ENCODE results near the gene UBE2G2.

UBE2G2 gene

DNA sequence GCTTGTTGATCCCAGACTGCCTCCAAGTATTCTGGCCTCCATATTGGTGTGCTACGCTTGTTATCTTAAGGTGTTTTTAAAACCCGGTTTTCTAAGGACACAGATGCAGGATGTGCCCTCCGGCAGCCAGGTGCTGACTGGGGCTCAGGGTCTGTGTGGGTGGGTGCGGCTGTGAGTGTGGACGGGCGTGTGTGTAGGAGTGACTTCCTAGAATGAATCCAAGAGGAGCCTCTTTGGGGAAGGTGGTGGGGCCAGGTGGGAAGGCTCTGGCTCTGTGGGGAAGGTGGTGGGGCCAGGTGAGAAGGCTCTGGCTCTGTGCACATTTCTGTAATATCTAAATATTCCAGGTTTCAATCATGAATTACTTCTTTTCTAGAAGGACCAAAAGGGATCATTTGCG, 77.4 kb downstream of the UBE2G2 start:
- no peak for TF ChIP-seq SIN3A (IDR thresholded peaks at IDR 0.05; ENCODE audit: borderline replicate concordance, insufficient read depth, low read length)
- TF ChIP-seq, protein P1, sequence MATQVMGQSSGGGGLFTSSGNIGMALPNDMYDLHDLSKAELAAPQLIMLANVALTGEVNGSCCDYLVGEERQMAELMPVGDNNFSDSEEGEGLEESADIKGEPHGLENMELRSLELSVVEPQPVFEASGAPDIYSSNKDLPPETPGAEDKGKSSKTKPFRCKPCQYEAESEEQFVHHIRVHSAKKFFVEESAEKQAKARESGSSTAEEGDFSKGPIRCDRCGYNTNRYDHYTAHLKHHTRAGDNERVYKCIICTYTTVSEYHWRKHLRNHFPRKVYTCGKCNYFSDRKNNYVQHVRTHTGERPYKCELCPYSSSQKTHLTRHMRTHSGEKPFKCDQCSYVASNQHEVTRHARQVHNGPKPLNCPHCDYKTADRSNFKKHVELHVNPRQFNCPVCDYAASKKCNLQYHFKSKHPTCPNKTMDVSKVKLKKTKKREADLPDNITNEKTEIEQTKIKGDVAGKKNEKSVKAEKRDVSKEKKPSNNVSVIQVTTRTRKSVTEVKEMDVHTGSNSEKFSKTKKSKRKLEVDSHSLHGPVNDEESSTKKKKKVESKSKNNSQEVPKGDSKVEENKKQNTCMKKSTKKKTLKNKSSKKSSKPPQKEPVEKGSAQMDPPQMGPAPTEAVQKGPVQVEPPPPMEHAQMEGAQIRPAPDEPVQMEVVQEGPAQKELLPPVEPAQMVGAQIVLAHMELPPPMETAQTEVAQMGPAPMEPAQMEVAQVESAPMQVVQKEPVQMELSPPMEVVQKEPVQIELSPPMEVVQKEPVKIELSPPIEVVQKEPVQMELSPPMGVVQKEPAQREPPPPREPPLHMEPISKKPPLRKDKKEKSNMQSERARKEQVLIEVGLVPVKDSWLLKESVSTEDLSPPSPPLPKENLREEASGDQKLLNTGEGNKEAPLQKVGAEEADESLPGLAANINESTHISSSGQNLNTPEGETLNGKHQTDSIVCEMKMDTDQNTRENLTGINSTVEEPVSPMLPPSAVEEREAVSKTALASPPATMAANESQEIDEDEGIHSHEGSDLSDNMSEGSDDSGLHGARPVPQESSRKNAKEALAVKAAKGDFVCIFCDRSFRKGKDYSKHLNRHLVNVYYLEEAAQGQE (IDR thresholded peaks at IDR 0.05; ENCODE audit: insufficient read depth in 1 of 2, low read depth in 2 of 2, low read length in 2 of 2), result no peak

DNA sequence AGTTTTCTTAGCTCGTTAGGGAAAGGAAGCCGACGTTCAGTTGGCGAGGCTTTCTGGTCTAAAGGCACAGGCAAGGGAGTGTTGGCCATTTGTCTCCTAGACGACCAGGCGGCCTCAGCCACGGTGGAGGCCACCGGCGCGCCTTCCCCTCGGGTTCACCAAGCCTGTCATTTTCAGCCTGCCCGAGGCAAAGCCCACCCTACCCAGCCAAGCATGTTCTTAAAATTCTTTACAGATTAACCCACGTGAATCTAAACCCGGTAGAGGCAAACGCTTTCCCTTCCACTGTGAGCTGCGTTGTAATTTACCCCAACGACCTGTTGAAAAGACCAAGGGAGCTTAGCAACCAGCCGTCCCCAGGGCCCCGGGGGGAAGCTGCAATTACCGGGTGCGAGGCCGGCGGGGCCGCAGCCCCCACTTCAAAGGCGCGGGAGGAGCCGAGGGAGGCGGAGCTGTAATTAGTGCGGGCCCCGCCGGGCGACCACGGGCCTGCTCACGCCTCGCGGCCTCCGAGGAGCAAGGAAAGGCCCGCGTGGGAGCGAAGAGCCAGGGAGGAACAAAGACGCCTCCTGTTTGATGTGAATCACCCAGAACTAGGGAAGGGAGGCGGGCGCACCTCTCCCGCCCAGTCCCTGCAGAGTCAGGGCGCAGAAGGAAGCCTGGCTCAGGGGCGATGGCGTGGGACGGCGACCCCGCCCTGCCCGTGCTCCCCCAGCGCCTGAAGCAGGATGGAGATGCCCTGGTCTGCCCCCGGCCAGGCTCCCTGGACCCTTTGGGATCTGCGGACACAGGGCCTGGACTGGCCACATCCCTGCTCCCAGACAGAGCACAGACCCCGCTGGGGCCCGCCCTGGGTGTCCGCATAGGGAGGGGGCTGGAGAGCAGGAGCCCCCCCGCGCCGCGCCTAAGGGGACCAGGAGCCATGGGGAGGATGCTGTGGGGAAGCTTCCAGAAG, 78.2 kb downstream of the UBE2G2 start:
- no peak for TF ChIP-seq TAF1 (IDR thresholded peaks at IDR 0.05; ENCODE audit: borderline replicate concordance, insufficient read depth, low read length)

DNA sequence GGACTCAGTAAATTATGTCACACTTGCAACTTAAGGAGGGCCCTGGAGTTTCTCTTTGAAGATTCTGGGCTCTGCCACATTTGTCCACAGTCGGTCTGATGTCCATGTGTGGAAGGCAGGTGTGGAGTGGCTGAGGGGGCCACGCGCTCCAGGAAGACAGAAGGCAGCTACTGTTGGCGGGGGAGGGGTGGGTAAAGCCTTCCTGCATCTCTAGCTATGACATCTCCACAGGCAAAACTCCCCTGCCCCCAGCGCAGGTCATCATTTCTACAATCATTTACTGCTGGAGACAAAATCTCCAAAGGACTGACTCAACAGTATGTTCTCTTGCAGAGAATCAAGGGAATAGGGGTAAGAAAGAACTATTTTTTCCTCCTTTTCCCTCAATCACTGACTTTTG, 78.9 kb downstream of the UBE2G2 start:
- no peak for TF ChIP-seq FOXP2 (optimal IDR thresholded peaks at IDR 0.05; ENCODE audit: borderline replicate concordance, extremely low read depth, extremely low read length, insufficient read depth)
- no peak for TF ChIP-seq TAF1 (IDR thresholded peaks at IDR 0.05; ENCODE audit: borderline replicate concordance, insufficient read depth, low read length)
- no peak for TF ChIP-seq SIN3A (IDR thresholded peaks at IDR 0.05; ENCODE audit: borderline replicate concordance, insufficient read depth, low read length)
- TF ChIP-seq, protein P1 (IDR thresholded peaks at IDR 0.05; ENCODE audit: insufficient read depth in 1 of 2, low read depth in 2 of 2, low read length in 2 of 2), result no peak
- TF ChIP-seq POLR2AphosphoS5 (IDR thresholded peaks at IDR 0.05; ENCODE audit: low read depth, low read length), result no peak

DNA sequence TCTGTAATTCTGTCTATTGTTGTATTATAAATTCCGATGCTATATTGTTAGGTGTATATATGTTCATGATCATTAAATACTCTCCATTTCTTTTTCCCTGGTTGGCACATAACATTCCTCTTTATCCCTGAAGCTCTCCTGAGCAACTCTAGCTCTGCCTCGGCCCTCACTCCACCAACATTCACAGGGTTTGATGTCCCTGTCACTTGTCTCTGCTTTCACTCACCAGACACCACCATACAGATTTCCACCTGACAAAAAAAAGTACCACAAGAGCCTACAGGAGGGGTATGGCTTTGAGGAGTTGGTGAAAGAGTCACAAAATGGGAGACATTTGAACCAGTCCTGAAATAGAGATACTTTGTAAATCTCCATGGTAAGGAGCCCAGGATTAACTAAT, 81.5 kb downstream of the UBE2G2 start:
- TF ChIP-seq, protein P1 (IDR thresholded peaks at IDR 0.05; ENCODE audit: insufficient read depth in 1 of 2, low read depth in 2 of 2, low read length in 2 of 2), result no peak
- TF ChIP-seq POLR2AphosphoS5 (IDR thresholded peaks at IDR 0.05; ENCODE audit: low read depth, low read length), result no peak
- TF ChIP-seq SIN3A (IDR thresholded peaks at IDR 0.05; ENCODE audit: borderline replicate concordance, insufficient read depth, low read length), result no peak
